NCI-H748 (cell line): ENCODE measurements around the gene GFRAL.
A peak's percentile ranks its signal among the peaks of the same experiment; 100 is the strongest.
"Not testable (repeated sequence)": the region's sequence is repeated elsewhere in the genome, so short reads cannot be mapped to it uniquely, and the experiment has no call there.

Experiments
- DNase-seq: peaks from one replicate; lab custom pipeline; 2025; ENCODE audit not compliant: unreplicated experiment; lab: John Stamatoyannopoulos, UW

The GFRAL gene

GRCh38 chr6:55327169-55327568, at the start of gene GFRAL:
Gene GFRAL, plus strand, starts transcription at chr6:55327469. Its CDS starts 86 bp downstream, at chr6:55327555.
- no peak for DNase-seq

GRCh38 chr6:55277646-55278045, 49.6 kb upstream of the GFRAL start:
- DNase-seq = no peak

- DNase-seq = no peak
These were observed 46.1 kb upstream of the GFRAL start for GRCh38 chr6:55281215-55281614.

- no peak for DNase-seq
These were observed 45.2 kb upstream of the GFRAL start for GRCh38 chr6:55282115-55282514.

- DNase-seq = no peak
These were observed 40.4 kb upstream of the GFRAL start for GRCh38 chr6:55286824-55287223.

- DNase-seq = no peak
These were observed 36.5 kb upstream of the GFRAL start for GRCh38 chr6:55290736-55291135.

- DNase-seq = peak; percentile 32
These were observed 34.2 kb upstream of the GFRAL start for GRCh38 chr6:55293116-55293515.

- not testable (repeated sequence) for DNase-seq
These were observed 30.1 kb upstream of the GFRAL start for GRCh38 chr6:55297214-55297613.

- DNase-seq = no peak
These were observed 27.8 kb upstream of the GFRAL start for GRCh38 chr6:55299286-55299985.

GRCh38 chr6:55304747-55305146, 22.5 kb upstream of the GFRAL start:
- no peak for DNase-seq

GRCh38 chr6:55319961-55320695, 7.1 kb upstream of the GFRAL start:
- no peak for DNase-seq

GRCh38 chr6:55320696-55321086, 6.6 kb upstream of the GFRAL start:
- no peak for DNase-seq

- no peak for DNase-seq
These were observed 49.9 kb downstream of the GFRAL start for GRCh38 chr6:55377150-55377549.

GRCh38 chr6:55379471-55379870, 52.2 kb downstream of the GFRAL start:
- DNase-seq = no peak

- DNase-seq = no peak
These were observed 52.6 kb downstream of the GFRAL start for GRCh38 chr6:55379895-55380294.

- DNase-seq = no peak
These were observed 60.9 kb downstream of the GFRAL start for GRCh38 chr6:55388211-55388610.

- DNase-seq = no peak
These were observed 68.6 kb downstream of the GFRAL start for GRCh38 chr6:55395871-55396270.

GRCh38 chr6:55397986-55398385, 70.7 kb downstream of the GFRAL start:
- DNase-seq = no peak

GRCh38 chr6:55399351-55399750, 72.1 kb downstream of the GFRAL start:
- DNase-seq = no peak

GRCh38 chr6:55405474-55406235, 78.4 kb downstream of the GFRAL start:
- no peak for DNase-seq

GRCh38 chr6:55410674-55411073, 83.4 kb downstream of the GFRAL start:
- no peak for DNase-seq

- DNase-seq = no peak
These were observed 96.7 kb downstream of the GFRAL start for GRCh38 chr6:55423933-55424332.
